HFF-Myc (cell line): ENCODE measurements around the gene ATG4D.

Source experiments
- DNase-seq: peaks from one replicate; pipeline ENCODE4 v3.0.0-alpha.2; 2011; ENCODE audit warnings: low read depth; ENCODE audit errors: extremely low read depth
- H3K4me3 ChIP-seq: replicated peaks from 2 replicates; pipeline ENCODE4 v1.5.1; 2011; ENCODE audit warnings: low read depth, mild to moderate bottlenecking, control low read depth, low read length
- TF ChIP-seq, protein P1 (sequence below): IDR thresholded peaks from 2 replicates; pipeline ENCODE4 v1.5.1; 2012; ENCODE audit warnings: mild to moderate bottlenecking, low read depth, low read length, control low read depth; ENCODE audit errors: missing control alignments

The ATG4D gene

DNA sequence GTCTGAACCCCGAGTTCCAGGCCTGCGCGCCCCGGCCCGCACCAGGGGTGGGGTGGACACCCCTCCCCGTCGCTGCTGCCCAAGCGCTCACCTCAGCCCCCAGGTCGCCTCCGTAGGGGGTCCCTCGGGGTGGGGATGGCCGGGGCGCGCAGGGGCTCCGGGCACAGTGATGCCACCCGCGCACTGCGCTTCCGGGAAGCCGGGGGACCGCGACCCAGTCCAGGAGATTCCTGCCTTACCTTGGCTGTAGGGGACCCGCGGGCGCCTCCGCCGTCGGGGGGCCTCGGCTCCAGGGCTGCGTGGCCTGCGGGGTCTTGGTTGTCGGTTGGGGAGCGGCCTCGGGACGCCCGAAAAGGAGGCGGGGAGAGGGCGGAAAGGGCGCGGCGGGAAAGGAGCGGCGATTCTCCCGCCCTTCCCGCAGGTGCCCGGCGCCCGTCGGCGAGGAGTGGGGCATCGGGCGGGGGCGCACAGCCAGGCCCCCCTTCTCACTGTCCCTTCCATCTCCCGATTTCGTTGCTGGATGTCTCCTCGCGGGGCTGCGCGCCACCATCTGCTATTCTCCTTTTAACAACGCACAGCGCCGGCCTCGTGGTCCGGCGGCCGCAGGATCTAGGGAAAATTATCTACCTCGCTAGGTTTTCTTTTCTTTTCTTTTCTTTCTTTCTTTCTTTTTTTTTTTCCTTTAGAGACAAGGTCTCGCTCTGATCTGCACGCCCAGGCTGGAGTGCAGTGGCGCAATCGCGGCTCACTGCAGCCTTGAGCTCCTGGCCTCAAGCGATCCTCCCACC is 40.5 kb upstream of the ATG4D start, which contains the start of gene KEAP1:
Gene KEAP1, minus strand, starts transcription at position 355 of the 788 bp plus-strand sequence. CDS start 3,323 bp downstream, outside the sequence.
- DNase-seq, result no peak
- TF ChIP-seq, protein P1, sequence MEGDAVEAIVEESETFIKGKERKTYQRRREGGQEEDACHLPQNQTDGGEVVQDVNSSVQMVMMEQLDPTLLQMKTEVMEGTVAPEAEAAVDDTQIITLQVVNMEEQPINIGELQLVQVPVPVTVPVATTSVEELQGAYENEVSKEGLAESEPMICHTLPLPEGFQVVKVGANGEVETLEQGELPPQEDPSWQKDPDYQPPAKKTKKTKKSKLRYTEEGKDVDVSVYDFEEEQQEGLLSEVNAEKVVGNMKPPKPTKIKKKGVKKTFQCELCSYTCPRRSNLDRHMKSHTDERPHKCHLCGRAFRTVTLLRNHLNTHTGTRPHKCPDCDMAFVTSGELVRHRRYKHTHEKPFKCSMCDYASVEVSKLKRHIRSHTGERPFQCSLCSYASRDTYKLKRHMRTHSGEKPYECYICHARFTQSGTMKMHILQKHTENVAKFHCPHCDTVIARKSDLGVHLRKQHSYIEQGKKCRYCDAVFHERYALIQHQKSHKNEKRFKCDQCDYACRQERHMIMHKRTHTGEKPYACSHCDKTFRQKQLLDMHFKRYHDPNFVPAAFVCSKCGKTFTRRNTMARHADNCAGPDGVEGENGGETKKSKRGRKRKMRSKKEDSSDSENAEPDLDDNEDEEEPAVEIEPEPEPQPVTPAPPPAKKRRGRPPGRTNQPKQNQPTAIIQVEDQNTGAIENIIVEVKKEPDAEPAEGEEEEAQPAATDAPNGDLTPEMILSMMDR, result no peak
- H3K4me3 ChIP-seq, result peak within 1 kb of the TSS; percentile 91

DNA sequence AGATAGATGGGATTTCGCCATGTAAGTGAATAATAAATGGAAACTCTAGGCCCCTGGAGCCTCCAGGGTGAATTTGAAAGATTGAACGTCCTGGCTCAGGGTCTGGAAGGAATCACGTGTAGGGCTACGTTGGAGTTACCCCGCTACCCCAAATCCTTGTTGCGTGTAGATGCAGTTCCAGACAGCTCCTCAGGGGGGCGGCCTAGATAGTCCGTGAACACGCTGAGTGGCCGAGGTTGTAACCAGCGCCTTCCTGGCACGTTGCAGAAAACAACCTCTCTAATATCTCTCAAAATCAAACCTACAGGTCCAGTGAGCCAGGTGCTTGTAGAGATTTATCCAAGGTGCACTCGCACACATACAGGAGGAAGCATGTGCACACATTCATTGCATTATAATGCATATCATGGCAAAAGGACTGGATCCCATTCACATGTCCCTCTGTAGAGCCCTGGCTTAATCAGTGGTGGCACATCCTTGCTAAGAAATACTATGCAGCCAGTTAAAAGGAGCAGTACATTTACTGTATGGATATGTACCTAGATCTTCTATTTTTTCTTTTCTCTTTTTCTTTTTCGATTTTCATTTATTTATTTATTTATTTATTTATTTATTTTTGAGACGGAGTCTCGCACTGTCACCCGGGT is 38.0 kb upstream of the ATG4D start:
- TF ChIP-seq, protein P1, result peak; percentile 80
- H3K4me3 ChIP-seq, result no peak overlapping the region
- no peak for DNase-seq

DNA sequence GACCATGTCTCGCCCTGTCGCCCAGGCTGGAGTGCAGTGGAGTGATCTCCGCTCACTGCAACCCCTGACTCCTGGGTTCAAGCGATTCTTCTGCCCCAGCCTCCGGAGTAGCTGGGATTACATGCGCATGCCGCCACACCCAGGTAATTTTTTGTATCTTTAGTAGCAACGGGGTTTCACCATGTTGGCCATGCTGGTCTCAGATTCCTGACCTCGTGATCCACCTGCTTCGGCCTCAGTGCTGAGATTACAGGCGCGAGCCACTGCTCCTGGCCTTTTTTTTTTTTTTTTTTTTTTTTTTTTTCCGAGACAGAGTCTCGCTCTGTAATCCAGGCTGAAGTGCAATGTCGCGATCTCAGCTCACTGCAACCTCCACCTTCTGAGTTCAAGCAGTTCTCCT is 35.7 kb upstream of the ATG4D start:
- H3K4me3 ChIP-seq, result no peak overlapping the region
- no peak for DNase-seq
- TF ChIP-seq, protein P1, result no peak

DNA sequence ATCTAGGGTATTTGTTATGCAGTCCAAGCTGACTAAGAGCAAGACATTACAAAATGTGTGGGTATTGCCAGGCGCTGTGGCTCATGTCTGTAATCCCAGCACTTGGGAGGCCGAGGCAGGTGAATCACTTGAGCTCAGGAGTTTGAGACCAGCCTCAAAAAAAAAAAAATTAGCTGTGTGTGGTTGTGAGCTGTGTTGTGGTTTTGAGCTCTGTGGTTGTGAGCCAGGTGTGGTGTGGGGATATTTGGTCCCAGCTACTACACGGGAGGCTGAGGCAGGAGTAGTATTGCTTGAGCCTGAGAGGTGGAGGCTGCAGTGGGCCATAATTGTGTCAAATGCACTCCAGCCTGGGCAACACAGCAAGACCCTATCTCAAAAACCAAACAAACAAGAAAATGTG is 35.0 kb upstream of the ATG4D start:
- TF ChIP-seq, protein P1, result no peak
- no peak overlapping the region for H3K4me3 ChIP-seq
- no peak for DNase-seq

DNA sequence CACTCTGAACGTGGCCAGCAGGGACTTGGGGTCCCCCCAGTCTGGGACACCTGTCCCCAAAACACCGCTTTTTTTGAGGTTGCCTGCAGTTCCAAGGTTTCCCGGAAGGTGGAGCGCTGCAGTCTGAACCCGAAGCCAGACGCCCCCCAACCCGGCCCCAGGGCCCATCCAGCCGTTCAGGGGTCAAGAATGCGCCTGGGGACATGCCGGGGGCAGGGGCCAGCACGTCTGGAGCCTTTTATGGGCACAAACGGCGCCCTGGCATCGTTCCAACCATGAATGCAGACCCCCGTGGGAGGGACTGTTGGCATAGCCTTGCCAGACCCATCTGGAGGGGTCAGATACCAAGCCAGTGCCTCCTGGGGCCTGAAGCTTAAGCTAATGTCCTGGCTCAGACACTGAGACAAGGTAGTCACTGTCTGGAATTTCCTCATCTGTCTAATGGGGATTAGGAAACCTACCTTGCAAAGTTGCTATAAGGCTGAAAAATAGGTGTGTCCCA is 33.4 kb upstream of the ATG4D start:
- H3K4me3 ChIP-seq, result no peak overlapping the region
- TF ChIP-seq, protein P1, result peak; percentile 71
- no peak for DNase-seq

DNA sequence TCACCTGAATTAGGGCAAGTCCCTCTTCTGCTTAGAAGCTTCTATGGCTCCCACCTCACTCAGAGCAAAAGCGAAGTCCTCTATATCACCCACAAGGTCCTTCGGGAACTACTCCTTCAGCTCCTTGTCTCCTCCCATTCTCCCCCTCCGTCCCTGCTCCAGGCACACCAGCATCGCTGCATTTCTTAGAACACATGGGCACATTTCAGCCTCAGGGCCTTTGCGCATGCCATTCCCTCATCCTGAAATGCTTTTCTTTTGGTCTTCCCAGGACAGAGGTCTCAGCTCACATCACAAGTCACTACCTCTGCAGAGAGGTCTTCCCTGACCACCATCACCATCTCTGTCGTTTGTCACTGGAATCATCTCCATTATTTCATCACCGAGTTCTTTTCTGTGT is 30.5 kb upstream of the ATG4D start:
- DNase-seq, result no peak
- TF ChIP-seq, protein P1, result no peak
- no peak overlapping the region for H3K4me3 ChIP-seq
